HCT116 (cell line): Measurements from ENCODE around the gene CYGB. TPM values are rescaled to one million over a fixed set of nuclear protein-coding genes. Genes with fewer than 3 reads are reported as not detected.

Experiments used
- ATAC-seq: fragments of 200-7000 bp; cut with Tn5 transposase; 2 replicates; pipeline ENCODE4 v1.9.1; 2020; ENCODE audit warnings: mild to moderate bottlenecking, moderate library complexity
- BruUV-seq: library from RNA; stranded (reverse); fragments of 400-500 nt; replicated peaks from 2 replicates; lab custom pipeline; 2021; lab: Mats Ljungman, UMichigan
- CTCF ChIA-PET: fragments of 300-600 bp; sonication (Branson Sonifier 250); formaldehyde crosslinking; loops from one replicate; lab custom pipeline; 2021; ENCODE audit warnings: antibody characterized with exemption; lab: Charles Lee
- POLR2A ChIA-PET: fragments of 300-600, 350-600 bp; sonication (Branson Sonifier 250); formaldehyde crosslinking; loops from one replicate; lab custom pipeline; 2021; ENCODE audit warnings: antibody characterized with exemption; lab: Charles Lee
- RAD21 ChIA-PET, 2 experiments: fragments of 300-600 bp; sonication (Branson Sonifier 250); formaldehyde crosslinking; loops; one replicate each; lab custom pipeline; 2023; ENCODE audit warnings: low total read pairs in 2 of 2; ENCODE audit not compliant: uncharacterized antibody in 2 of 2, unreplicated experiment in 2 of 2, low non-redundant PET in 1 of 2; lab: Charles Lee
- DNase-seq: peaks from one replicate; pipeline ENCODE4 v3.0.0-alpha.2; 2010; ENCODE audit warnings: low read depth, low spot score
- H2AFZ ChIP-seq: fragments of 200-600 bp; shearing (Covaris generic), sonication (generic); 2 replicates; pipeline ENCODE4 v1.6.1; 2017; ENCODE audit warnings: low read depth, mixed run types, mixed read lengths, antibody characterized with exemption, low read length; ENCODE audit not compliant: poor library complexity, severe bottlenecking
- H3K27ac ChIP-seq: 2 replicates; pipeline ENCODE4 v1.5.1; 2012; ENCODE audit warnings: low read depth, low read length
- H3K27me3 ChIP-seq: fragments of 200-600 bp; sonication (generic); 2 replicates; pipeline ENCODE4 v1.6.1; 2016; ENCODE audit warnings: mixed run types, low read length, mixed read lengths; ENCODE audit not compliant: insufficient read depth
- H3K36me3 ChIP-seq, 2 experiments: fragments of 200-500 bp in 1 of 2; fragments of 200-600 bp in 1 of 2; sonication (Bioruptor generic) in 1 of 2; sonication (generic) in 1 of 2; 2 replicates each; pipeline versions ENCODE4 v1.5.1 to v1.6.1; 2014 to 2016; ENCODE audit warnings: low read length in 2 of 2, inconsistent platforms in 1 of 2, mixed read lengths in 1 of 2, mixed run types in 1 of 2; ENCODE audit not compliant: insufficient read depth in 2 of 2, control insufficient read depth in 1 of 2
- H3K4me1 ChIP-seq, 2 experiments: fragments of 200-600 bp in 1 of 2; sonication (generic) in 1 of 2; 2 replicates each; pipeline versions ENCODE4 v1.5.1 to v1.6.1; 2012 to 2017; ENCODE audit warnings: low read length in 2 of 2, inconsistent platforms in 1 of 2, mild to moderate bottlenecking in 1 of 2, mixed read lengths in 1 of 2, mixed run types in 1 of 2, moderate library complexity in 1 of 2; ENCODE audit not compliant: insufficient read depth in 2 of 2, control insufficient read depth in 1 of 2
- H3K4me2 ChIP-seq: fragments of 200-600 bp; sonication (generic); 2 replicates; pipeline ENCODE4 v1.6.1; 2017; ENCODE audit warnings: mixed run types, low read length, mixed read lengths
- H3K4me3 ChIP-seq, 2 experiments: fragments of 200-600 bp in 1 of 2; sonication (generic) in 1 of 2; replicated peaks in 1 of 2; 2 replicates each; pipeline ENCODE4 v1.5.1; 2011 to 2016; ENCODE audit warnings: low read length in 2 of 2, control low read depth in 1 of 2, low read depth in 1 of 2, mild to moderate bottlenecking in 1 of 2, mixed read lengths in 1 of 2, mixed run types in 1 of 2
- H3K79me2 ChIP-seq: fragments of 200-600 bp; sonication (generic); 2 replicates; pipeline ENCODE4 v1.6.1; 2017; ENCODE audit warnings: mild to moderate bottlenecking, mixed run types, low read length, moderate library complexity, mixed read lengths; ENCODE audit not compliant: insufficient read depth
- H3K9ac ChIP-seq: fragments of 200-600 bp; sonication (generic); 2 replicates; pipeline ENCODE4 v1.6.1; 2016; ENCODE audit warnings: low read length, mixed read lengths
- H3K9me2 ChIP-seq: fragments of 200-600 bp; sonication (generic), shearing (Covaris generic); 2 replicates; pipeline ENCODE4 v1.6.1; 2017; ENCODE audit warnings: mixed run types, mild to moderate bottlenecking, moderate library complexity; ENCODE audit not compliant: insufficient read depth
- H3K9me3 ChIP-seq, 2 experiments: fragments of 200-500 bp in 1 of 2; fragments of 200-600 bp in 1 of 2; sonication (Bioruptor generic) in 1 of 2; sonication (generic) in 1 of 2; 2 replicates each; pipeline ENCODE4 v1.6.1; 2014 to 2017; ENCODE audit warnings: low read length in 2 of 2, mixed read lengths in 2 of 2, inconsistent platforms in 1 of 2, low read depth in 1 of 2, mild to moderate bottlenecking in 1 of 2, mixed run types in 1 of 2, moderate library complexity in 1 of 2; ENCODE audit not compliant: control insufficient read depth in 1 of 2, insufficient read depth in 1 of 2
- H4K20me1 ChIP-seq: fragments of 200-600 bp; sonication (generic), shearing (Covaris generic); 2 replicates; pipeline ENCODE4 v1.6.1; 2017; ENCODE audit warnings: mixed run types, mild to moderate bottlenecking, moderate library complexity; ENCODE audit not compliant: insufficient read depth
- CBX3 ChIP-seq: IDR thresholded peaks from 2 replicates; pipeline ENCODE4 v1.6.1; 2012; ENCODE audit warnings: low read depth
- CEBPB ChIP-seq: IDR thresholded peaks from 2 replicates; pipeline ENCODE4 v1.6.1; 2012; ENCODE audit warnings: low read depth
- ELF1 ChIP-seq: IDR thresholded peaks from 2 replicates; pipeline ENCODE4 v1.6.1; 2012; ENCODE audit warnings: low read depth, borderline replicate concordance
- EZH2 ChIP-seq: fragments of 200-600 bp; sonication (generic); IDR thresholded peaks from 2 replicates; pipeline ENCODE4 v1.6.1; 2017; ENCODE audit warnings: antibody characterized with exemption, mixed run types
- EZH2phosphoT487 ChIP-seq: fragments of 200-600 bp; IDR thresholded peaks from 2 replicates; pipeline ENCODE4 v1.6.1; 2018; ENCODE audit warnings: antibody characterized with exemption, borderline replicate concordance
- FOSL1 ChIP-seq: IDR thresholded peaks from 2 replicates; pipeline ENCODE4 v1.6.1; 2012; ENCODE audit warnings: low read depth
- POLR2A ChIP-seq: IDR thresholded peaks from 2 replicates; pipeline ENCODE4 v1.7.0; 2011; ENCODE audit warnings: borderline replicate concordance; ENCODE audit not compliant: insufficient read depth, insufficient read length; ENCODE audit errors: extremely low read depth
- POLR2AphosphoS5 ChIP-seq: IDR thresholded peaks from 2 replicates; pipeline ENCODE4 v1.6.1; 2011; ENCODE audit warnings: mild to moderate bottlenecking, low read depth, low read length, moderate library complexity
- RAD21 ChIP-seq: IDR thresholded peaks from 2 replicates; pipeline ENCODE4 v1.6.1; 2012; ENCODE audit warnings: low read depth, mild to moderate bottlenecking
- TCF7L2 ChIP-seq: IDR thresholded peaks from 2 replicates; pipeline ENCODE4 v1.7.0; 2011; ENCODE audit warnings: borderline replicate concordance, inconsistent platforms; ENCODE audit not compliant: insufficient read depth, insufficient read length; ENCODE audit errors: extremely low read depth
- ZBTB33 ChIP-seq: IDR thresholded peaks from 2 replicates; pipeline ENCODE4 v1.6.1; 2011; ENCODE audit warnings: mild to moderate bottlenecking, low read length, moderate library complexity; ENCODE audit not compliant: insufficient replicate concordance; ENCODE audit errors: extremely low read depth
- ZNF274 ChIP-seq: fragments of 200-500 bp; sonication (Bioruptor generic); IDR thresholded peaks from 2 replicates; pipeline ENCODE4 v1.6.1; 2014; ENCODE audit warnings: mild to moderate bottlenecking, low read depth, low read length, inconsistent platforms
- intact Hi-C: fragments of 100-400 bp; cut with micrococcal nuclease; formaldehyde crosslinking; loops from 2 replicates; pipeline ENCODE4 v1.10.0; 2022
- total RNA-seq: library from RNA; stranded (reverse); gene quantifications from one replicate; pipeline ENCODE4 v1.2.1, GENCODE V29; 2021; ENCODE audit not compliant: unreplicated experiment
- TF ChIP-seq, protein P1 (sequence below), 3 experiments: fragments of 200-600 bp in 1 of 3; sonication (generic) in 1 of 3; IDR thresholded peaks in 2 of 3; conservative IDR thresholded peaks in 1 of 3; 2 replicates each; pipeline ENCODE4 v1.5.1; 2012 to 2017; ENCODE audit warnings: low read depth in 2 of 3, low read length in 2 of 3, antibody characterized with exemption in 1 of 3, borderline replicate concordance in 1 of 3, control low read depth in 1 of 3, mild to moderate bottlenecking in 1 of 3, mixed read lengths in 1 of 3, mixed run types in 1 of 3, moderate library complexity in 1 of 3; ENCODE audit not compliant: insufficient read depth in 1 of 3
- TF ChIP-seq, protein P2 (sequence below): IDR thresholded peaks from 2 replicates; pipeline ENCODE4 v1.6.1; 2012

CYGB gene
- total RNA-seq, 1 experiment from 2014 or later, result 0.66 TPM

DNA sequence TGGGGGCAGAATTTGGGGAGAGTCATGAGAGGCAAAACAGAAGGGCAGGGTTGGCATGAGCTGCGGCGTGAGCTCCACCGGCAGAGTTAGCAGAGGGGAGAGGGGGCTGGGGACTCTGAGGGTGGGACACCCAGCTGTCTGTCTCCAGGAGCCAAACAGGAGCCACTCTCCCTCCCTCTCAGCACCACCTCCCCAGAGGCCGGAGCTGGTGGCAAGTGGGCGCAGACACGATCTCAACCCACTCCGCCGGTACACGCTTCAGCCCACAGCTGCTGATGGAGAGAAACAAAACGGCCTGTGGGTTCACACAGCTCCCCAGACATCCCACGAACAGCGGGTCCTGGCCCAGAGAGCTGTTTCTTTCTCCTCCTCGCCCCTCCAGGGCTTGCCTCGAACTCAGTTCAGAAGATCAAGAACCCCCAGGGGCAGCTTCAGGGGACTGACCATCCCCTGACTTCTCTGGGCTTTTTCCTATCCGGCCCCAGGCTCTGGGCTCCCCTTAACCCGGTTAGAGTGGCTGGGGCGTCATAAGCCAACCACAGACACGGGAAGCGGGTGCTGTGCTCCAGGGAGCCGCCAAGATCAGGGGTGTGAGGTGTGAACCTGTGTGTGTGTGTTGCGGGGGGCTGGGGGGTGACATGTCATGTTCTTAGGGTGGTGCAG lies 43.9 kb downstream of the CYGB start (continued):
- TF ChIP-seq ZBTB33, result no peak
- TF ChIP-seq, protein P1, sequence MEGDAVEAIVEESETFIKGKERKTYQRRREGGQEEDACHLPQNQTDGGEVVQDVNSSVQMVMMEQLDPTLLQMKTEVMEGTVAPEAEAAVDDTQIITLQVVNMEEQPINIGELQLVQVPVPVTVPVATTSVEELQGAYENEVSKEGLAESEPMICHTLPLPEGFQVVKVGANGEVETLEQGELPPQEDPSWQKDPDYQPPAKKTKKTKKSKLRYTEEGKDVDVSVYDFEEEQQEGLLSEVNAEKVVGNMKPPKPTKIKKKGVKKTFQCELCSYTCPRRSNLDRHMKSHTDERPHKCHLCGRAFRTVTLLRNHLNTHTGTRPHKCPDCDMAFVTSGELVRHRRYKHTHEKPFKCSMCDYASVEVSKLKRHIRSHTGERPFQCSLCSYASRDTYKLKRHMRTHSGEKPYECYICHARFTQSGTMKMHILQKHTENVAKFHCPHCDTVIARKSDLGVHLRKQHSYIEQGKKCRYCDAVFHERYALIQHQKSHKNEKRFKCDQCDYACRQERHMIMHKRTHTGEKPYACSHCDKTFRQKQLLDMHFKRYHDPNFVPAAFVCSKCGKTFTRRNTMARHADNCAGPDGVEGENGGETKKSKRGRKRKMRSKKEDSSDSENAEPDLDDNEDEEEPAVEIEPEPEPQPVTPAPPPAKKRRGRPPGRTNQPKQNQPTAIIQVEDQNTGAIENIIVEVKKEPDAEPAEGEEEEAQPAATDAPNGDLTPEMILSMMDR (IDR thresholded peaks at IDR 0.05 in 2 of 3, conservative IDR thresholded peaks at IDR 0.05 in 1 of 3; ENCODE audit: borderline replicate concordance in 1 of 3, insufficient read depth in 1 of 3, low read depth in 2 of 3, low read length in 2 of 3), result no peak
- no peak for TF ChIP-seq CBX3
- TF ChIP-seq TCF7L2, result no peak

DNA sequence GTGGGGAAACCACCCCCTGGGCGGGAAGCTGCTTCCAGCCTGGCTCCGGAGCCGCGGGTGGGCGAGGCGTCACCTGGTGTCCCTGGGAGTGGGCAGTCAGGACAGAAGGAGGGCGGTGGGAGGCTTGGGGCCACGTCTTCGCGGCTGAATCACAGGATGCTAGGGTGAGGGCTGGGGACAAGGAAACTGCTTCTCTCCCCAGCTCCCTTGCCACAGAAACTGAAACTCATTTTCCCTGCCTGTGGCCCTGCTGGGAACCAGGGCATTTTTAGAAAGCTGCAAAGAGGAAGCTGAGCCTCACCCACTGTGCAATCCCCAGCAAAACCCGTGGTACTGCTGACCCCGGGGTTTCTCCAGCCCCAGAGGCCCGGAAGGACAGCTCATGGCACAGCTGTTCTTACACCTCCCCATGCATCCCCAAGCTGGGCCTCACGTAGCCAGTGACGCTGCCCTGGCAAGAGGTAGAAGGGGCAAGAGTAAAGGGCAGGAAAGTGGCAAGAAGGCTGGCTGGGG lies 44.5 kb downstream of the CYGB start:
- RAD21 ChIA-PET, result no interaction called here
- Histone ChIP-seq H3K27me3 (no peaks in the 10 kb centered on the region), H3K9ac (no peak overlapping the region), H3K9me3 (no peaks in the 10 kb centered on the region), H3K27ac (no peak overlapping the region), H3K4me2 (peak overlapping the region; percentile 31), H3K36me3 (no peaks in the 10 kb centered on the region; a peak in 1 of 4 replicates), H3K79me2 (peaks cover 26% of the 10 kb centered on the region), H4K20me1 (no peaks in the 10 kb centered on the region), H2AFZ (no peak overlapping the region), H3K9me2 (no peaks in the 10 kb centered on the region), H3K4me3 (no peak overlapping the region), H3K4me1 (peaks cover 4 to 41% of the 10 kb centered on the region in 2 experiments; a peak in 2 of 4 replicates)
- CTCF ChIA-PET, result interaction anchor here (1.0 kb wide), 1 partner anchor 122 kb away, joined by 3 read pairs; no protein-coding TSS in a partner anchor
- TF ChIP-seq CEBPB (no peak), ZBTB33 (no peak), FOSL1 (no peak), EZH2phosphoT487 (no peak), ZNF274 (no peak), POLR2A (no peak), RAD21 (no peak), EZH2 (no peak), POLR2AphosphoS5 (no peak), ELF1 (no peak)
- TF ChIP-seq, protein P1 (IDR thresholded peaks at IDR 0.05 in 2 of 3, conservative IDR thresholded peaks at IDR 0.05 in 1 of 3; ENCODE audit: borderline replicate concordance in 1 of 3, insufficient read depth in 1 of 3, low read depth in 2 of 3, low read length in 2 of 3), result no peak
- TF ChIP-seq, protein P2, sequence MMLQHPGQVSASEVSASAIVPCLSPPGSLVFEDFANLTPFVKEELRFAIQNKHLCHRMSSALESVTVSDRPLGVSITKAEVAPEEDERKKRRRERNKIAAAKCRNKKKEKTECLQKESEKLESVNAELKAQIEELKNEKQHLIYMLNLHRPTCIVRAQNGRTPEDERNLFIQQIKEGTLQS, result no peak
- ATAC-seq (no peak), DNase-seq (no peak)
- intact Hi-C loops, result no loop called here
- no TSS peak for BruUV-seq
- POLR2A ChIA-PET, result no interaction called here
